ENCODE results near the gene SH3TC2.
"Not testable (repeated sequence)": the region's sequence is repeated elsewhere in the genome, so short reads cannot be mapped to it uniquely, and the experiment has no call there.

The SH3TC2 gene

DNA sequence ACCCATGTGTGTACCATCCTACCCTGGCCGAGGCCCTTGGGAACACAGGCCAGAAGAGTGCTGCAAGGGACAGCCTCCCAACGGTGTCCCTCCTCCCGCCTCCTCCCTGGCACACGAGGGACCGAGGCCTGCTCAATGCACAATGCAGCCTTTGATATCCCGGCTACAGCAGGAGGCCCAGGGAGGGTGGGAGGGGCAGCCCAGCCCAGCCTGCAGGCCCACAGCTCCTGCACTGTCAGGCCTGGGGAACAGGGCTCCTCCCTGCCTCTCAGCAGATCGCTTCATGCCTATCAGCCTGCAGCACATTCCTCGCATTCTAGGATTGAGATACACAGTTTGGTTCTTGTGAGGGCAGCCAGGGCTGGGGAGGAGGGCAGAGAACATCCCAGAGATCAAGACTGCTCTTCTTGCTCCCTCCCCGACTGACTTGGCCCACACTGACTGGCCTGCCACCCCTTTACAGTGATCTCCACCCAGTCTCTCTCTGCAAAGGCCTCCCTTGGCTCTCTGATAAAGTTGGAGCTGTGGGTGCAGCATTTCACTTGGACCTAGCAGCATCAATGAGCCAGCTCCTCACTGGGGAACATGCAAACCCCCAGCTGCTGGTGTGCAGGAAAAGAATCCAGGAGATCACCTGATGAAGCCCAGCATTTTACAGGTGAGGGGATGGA lies at the start of gene SH3TC2:
TSS of gene SH3TC2 (minus strand) at position 46 of the 671 bp plus-strand sequence. CDS start at position 6, 40 bp downstream.
- no peak for DNase-seq

- no peak for DNase-seq
Observed at GRCh38 chr5:149110406-149110805, 47.5 kb upstream of the SH3TC2 start.

DNA sequence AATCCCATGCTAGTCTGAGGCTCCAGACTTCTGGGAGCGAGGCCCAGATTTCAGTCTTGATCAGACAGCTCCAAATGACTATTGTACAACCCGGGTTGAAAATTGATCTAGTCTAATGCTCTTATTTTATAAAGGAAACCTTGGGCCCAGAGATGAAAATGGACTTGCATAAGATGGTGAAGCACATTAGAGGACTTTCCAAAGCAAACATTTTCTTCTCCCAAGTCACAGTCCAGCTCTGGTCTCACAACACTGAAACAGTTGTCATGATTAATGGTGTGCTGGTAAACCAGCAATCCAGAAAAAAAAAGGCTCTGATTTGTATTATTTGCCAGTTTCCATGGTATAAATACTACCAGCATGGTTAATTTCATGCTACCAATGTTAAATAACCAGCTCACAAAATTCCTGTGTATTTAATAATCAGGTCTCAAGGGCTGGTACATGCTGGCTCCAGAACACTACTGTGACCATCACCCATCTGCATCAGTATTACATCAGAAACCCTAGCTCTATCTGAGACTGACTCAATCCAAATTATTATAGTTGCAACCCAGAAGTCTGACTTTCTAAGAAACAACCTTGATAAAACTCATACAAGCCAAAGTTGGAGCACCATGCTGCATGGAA lies 45.9 kb upstream of the SH3TC2 start:
- DNase-seq = no peak

DNA sequence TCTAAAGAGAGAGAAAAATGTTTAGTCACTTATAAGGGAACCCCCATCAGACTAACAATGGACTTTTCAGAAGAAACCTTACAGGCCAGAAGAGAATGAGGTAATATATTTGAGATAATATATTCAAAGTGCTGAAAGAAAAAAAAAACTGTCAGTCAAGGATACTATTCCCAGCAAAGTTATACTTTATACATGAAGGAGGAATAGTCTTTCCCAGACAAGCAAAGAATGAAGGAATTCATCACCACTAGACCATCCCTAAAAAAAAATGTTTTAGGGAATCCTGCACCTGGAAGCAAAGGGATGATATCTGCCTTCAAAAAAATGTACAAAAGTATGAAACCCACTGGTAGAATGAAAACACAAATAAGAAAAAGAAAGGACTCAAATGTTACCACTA lies 37.5 kb upstream of the SH3TC2 start:
- DNase-seq = no peak

GRCh38 chr5:149099920-149100319 lies 37.1 kb upstream of the SH3TC2 start:
- no peak for DNase-seq

DNA sequence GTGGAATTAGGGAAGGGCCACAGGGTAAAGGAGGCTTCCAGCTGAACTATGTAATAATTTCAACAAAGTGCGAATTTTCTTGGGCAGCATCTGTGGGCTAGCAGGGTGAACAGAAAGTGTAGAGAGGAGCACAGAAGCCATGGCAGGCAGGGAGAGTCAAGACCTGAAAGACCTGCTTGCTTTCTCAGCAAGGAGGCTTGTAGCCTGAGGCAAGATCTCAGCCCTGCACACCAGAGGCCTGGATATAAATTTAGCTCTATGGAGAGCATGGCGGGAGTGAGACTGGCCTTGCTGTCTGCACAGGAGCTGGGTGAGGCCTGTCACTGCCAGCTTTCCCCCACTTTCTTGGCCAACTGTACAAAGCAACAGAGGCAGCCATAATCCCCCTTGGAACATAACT lies 32.1 kb upstream of the SH3TC2 start:
- no peak for DNase-seq

GRCh38 chr5:149093625-149094024 lies 30.8 kb upstream of the SH3TC2 start:
- DNase-seq = no peak

GRCh38 chr5:149089796-149090195 lies 26.9 kb upstream of the SH3TC2 start:
- DNase-seq = no peak

DNA sequence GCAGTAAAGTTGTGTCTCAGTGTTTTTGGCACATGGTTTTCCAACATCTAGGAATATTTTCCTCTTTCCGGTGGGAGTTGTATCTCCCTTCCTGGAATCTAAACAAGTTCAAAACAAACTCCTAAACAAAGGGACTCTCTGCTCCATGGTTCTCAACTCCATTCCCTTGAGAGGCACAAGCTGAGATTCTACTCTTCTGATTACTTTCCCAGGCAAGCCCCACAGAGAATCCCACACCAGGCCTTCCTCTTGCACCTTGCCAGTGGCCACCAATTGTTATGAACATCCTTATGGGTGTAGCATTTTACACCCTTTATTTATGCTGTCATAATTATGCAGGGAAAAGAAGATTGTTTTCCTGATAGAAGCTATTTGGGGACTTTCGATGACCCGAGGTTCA lies 25.8 kb upstream of the SH3TC2 start:
- no peak for DNase-seq

- no peak for DNase-seq
Observed at GRCh38 chr5:149083846-149084245, 21.0 kb upstream of the SH3TC2 start.

- no peak for DNase-seq
Observed at GRCh38 chr5:149082271-149082670, 19.4 kb upstream of the SH3TC2 start.

GRCh38 chr5:149080294-149080693 lies 17.4 kb upstream of the SH3TC2 start:
- no peak for DNase-seq

DNA sequence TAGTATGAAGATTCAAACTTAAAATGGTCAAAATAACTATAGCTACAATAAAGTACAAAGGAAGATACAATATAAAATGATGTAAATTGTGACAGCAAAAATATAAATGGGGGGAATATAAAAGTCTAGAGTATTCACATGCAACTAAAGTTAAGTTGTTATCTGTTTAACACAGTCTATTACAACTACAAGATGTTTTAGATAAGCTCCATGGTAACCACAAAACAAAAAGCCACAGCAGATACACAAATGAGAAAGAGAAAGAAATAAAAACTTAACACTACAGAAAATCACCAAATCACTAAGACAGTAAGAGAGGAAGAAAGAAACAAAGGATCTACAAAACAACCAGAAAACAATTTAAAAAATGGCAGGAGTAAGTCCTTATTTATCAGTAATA lies 17.0 kb upstream of the SH3TC2 start:
- no peak for DNase-seq

DNA sequence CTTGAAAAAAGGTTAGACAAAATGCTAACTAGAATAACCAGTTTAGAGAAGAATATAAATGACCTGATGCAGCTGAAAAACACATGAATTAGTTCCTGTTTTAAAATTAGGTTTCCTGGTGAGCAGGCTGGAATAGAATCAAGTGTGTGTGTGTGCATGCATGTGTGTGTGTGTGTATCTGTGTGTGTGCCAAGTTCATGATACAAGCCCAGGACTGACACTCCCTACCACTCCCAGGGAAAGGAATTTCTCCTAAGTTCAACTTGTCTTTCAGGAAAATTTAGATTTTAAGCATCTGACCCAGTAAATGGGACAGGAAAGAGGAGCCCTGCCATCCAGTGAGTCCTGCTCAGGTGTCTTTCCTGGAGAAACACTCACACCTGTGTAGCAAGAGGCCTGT lies 11.2 kb upstream of the SH3TC2 start:
- DNase-seq = not testable (repeated sequence)

DNA sequence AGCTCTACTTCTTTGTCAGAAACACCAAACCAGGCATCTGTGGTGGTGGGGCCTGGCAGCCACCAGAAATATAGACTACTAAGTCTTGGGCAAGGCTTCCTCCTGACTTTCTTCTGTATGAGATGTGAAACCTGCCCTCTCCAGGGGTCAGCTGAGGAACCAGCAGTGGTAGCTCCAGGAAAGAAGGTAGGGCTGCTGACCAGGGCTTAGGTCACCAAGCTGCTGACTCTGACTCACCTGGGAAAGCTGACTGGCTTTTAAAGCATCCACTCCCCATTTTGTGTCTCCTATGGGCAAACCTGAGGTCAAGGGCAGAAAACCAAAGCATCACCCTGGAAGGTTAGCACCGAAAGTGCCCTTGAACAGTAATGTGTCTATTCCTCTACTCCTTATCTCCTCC lies 10.4 kb upstream of the SH3TC2 start:
- no peak for DNase-seq

- DNase-seq = no peak
Observed at GRCh38 chr5:149072791-149073190, 9.9 kb upstream of the SH3TC2 start.

DNA sequence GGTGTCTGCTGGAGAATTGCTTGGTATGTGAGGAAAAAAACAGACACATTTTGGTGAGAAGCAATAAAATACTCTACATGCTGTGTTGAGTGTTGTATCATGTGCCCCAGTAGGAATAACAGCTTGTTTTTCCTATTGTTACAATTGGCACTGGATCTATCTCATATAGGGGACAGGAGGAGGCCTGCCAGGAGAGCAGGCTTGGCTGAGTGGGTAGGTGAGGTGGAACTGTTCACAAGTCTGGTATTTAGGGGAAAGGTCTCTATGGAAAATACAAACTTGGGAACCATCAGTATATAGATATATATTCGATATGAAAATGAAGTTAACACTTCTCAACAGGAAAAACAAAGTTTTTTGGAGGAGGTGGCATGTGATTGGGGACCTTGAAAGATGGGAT lies 9.5 kb upstream of the SH3TC2 start:
- DNase-seq = no peak

DNA sequence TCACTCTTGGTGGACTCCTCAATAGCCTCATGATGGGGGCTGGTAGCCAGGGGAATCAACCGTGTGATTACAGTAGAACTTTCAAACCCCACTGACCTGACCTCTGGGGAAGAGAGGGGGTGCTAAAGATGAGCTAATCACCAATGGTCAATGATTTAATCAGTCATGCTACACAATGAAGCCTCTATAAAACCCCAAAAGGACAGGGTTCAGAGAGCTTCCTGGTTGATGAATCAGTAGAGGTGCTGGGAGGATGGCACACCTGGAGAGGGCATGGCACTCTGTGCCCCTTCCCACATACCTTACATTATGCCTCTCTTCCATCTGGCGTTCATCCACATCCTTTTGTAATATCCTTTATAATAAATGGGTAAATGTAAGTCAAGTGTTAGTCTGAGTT lies 8.9 kb upstream of the SH3TC2 start:
- DNase-seq = no peak

GRCh38 chr5:149071216-149071615 lies 8.4 kb upstream of the SH3TC2 start:
- no peak for DNase-seq

- no peak for DNase-seq
Observed at GRCh38 chr5:149069711-149070110, 6.8 kb upstream of the SH3TC2 start.

- DNase-seq = no peak
Observed at GRCh38 chr5:149063896-149064478, 1.1 kb upstream of the SH3TC2 start.

DNA sequence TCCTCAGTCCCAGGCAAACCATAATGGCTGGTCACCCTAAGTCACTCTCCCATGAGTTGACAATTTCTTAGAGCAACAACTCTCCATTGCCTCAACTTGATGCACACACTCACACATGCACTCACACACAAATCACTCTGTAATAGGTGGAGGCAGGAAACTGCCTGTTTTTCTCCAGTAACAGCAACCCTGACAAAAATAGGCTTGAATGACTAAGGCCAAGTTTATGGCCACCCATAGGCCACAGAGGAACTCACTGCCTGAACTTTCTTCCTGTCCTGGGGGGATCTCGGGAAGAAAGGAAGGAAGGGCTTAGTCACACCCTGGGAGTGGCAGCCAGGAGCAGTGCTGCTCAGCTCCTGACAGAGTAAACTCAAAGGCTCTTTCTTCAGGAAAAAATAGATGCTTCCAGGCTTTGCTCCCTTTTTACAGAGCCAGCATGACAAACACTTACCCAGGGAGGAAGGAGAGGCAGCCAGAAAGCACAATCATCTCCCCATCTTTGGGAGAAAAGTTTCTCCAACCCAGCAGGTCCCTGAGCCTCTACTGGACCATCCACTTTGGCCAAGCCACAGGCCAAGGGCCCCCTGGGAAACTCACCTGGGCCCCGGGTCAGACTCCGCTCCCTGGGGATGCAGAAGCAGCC lies 368 bp downstream of the SH3TC2 start:
- DNase-seq = no peak

- DNase-seq = no peak
Observed at GRCh38 chr5:149061341-149061740, 1.5 kb downstream of the SH3TC2 start.

DNA sequence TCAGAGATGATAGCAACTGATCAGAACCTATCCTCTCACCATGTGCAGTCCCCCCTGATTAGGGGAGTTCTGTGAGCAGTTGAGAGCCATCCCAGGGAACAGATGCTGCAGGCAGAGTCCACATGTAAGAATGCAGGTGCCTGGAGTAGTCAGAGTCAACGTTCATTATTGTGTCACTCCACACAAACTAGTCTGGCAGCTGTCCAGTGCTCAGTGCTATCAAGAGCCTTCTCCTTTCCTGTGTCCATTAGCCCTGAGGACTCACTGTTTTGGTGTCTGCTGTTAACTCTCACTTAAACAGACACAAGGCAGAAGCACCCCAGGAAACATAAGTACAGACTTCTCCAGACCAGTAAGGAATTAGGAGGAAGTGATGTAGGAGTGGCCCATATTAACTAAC lies 2.5 kb downstream of the SH3TC2 start:
- DNase-seq = no peak
